Naive thymus-derived CD8-positive, alpha-beta T cell (primary cell): ENCODE measurements around the gene OOSP1. TPM values are rescaled to one million over a fixed set of nuclear protein-coding genes. Genes with fewer than 3 reads are reported as not detected.

Experiments
- ATAC-seq, 2 donors: fragments of 150-1000 bp; cut with Tn5 transposase in 1 of 2; sonication (Bioruptor Pico), chemical (Tn5 transposase) in 1 of 2; 1 replicate in 1 of 2; 2 replicates in 1 of 2; pipeline ENCODE4 v1.10.0; 2021; ENCODE audit warnings: mild to moderate bottlenecking in 2 of 2, moderate library complexity in 2 of 2
- POLR2A ChIA-PET: fragments of 350-600 bp; sonication (Branson Sonifier 250); formaldehyde crosslinking; loops from one replicate; lab custom pipeline; 2021; ENCODE audit warnings: antibody characterized with exemption; lab: Charles Lee
- DNase-seq, 10 donors: peaks; one replicate each; pipeline versions ENCODE4 v3.0.0 to v3.0.0-alpha.2; 2020 to 2022
- H3K27ac Mint-ChIP-seq, 10 donors: one replicate each; pipeline ENCODE4 v1.8.0; 2020 to 2022; ENCODE audit warnings: mild to moderate bottlenecking in 10 of 10, mixed read lengths in 10 of 10, moderate library complexity in 4 of 10, inconsistent platforms in 1 of 10
- H3K27me3 Mint-ChIP-seq, 5 donors: one replicate each; pipeline ENCODE4 v1.8.0; 2021 to 2022; ENCODE audit warnings: mixed read lengths in 5 of 5
- H3K36me3 Mint-ChIP-seq, 3 donors: one replicate each; pipeline ENCODE4 v1.8.0; 2020 to 2022; ENCODE audit warnings: mixed read lengths in 3 of 3, mild to moderate bottlenecking in 2 of 3, inconsistent platforms in 1 of 3
- H3K4me1 Mint-ChIP-seq, 4 donors: one replicate each; pipeline ENCODE4 v1.8.0; 2021 to 2022; ENCODE audit warnings: mixed read lengths in 4 of 4
- H3K4me3 Mint-ChIP-seq, 10 donors: one replicate each; pipeline ENCODE4 v1.8.0; 2020 to 2022; ENCODE audit warnings: mild to moderate bottlenecking in 10 of 10, mixed read lengths in 10 of 10, moderate library complexity in 6 of 10, inconsistent platforms in 1 of 10
- H3K9me3 Mint-ChIP-seq, 9 donors: one replicate each; pipeline ENCODE4 v1.8.0; 2020 to 2022; ENCODE audit warnings: mixed read lengths in 9 of 9, mild to moderate bottlenecking in 3 of 9, inconsistent platforms in 1 of 9, moderate library complexity in 1 of 9
- polyA plus RNA-seq, 3 donors: library from polyadenylated mRNA; unstranded; fragments of 300-500 nt; fragmentation: Illumina TruSeq; gene quantifications; one replicate each; pipeline ENCODE4 v1.2.3, GENCODE V29; 2021
- total RNA-seq, 8 experiments: library from RNA in 2 of 8; stranded (reverse) in 2 of 8; gene quantifications; one replicate each; pipeline ENCODE4 v1.2.3 and lab custom pipeline; 2021 to 2026

Gene OOSP1
- total and polyA plus RNA-seq, 5 experiments from 2014 or later = not detected

- no peaks in the 10 kb centered on the region for H3K4me1 Mint-ChIP-seq
- no peaks in the 10 kb centered on the region for H3K36me3 Mint-ChIP-seq
- H3K4me3 Mint-ChIP-seq = no peak overlapping the region
- H3K27ac Mint-ChIP-seq = no peak overlapping the region
- DNase-seq (no peak), ATAC-seq (no peak)
- no peaks in the 10 kb centered on the region for H3K9me3 Mint-ChIP-seq
- H3K27me3 Mint-ChIP-seq = peaks cover 1 to 34% (median 5%) of the 10 kb centered on the region in 5 donors
- POLR2A ChIA-PET = no interaction called here
Measured at GRCh38 chr11:60003729-60004128, 65.5 kb downstream of the OOSP1 start.

- POLR2A ChIA-PET = no interaction called here
- peaks cover 4 to 24% (median 8%) of the 10 kb centered on the region in 5 donors for H3K27me3 Mint-ChIP-seq
- peaks cover 0 to 2% (median 0%) of the 10 kb centered on the region in 9 donors for H3K9me3 Mint-ChIP-seq
- no peak for ATAC-seq
- H3K4me1 Mint-ChIP-seq = no peaks in the 10 kb centered on the region
- no peak for DNase-seq
- peaks cover 0 to 2% (median 0%) of the 10 kb centered on the region in 3 donors for H3K36me3 Mint-ChIP-seq
- H3K4me3 Mint-ChIP-seq = no peak overlapping the region
- no peak overlapping the region for H3K27ac Mint-ChIP-seq
Measured at GRCh38 chr11:60005360-60005759, 67.1 kb downstream of the OOSP1 start.

Other genes with a start within 250 kb of the OOSP1 start
- gene OR10V1, start 224.6 kb upstream of the OOSP1 start, total RNA-seq = not detected
- gene OR10V1, start 224.6 kb upstream of the OOSP1 start, polyA plus RNA-seq = not detected
- gene STX3, start 183.1 kb upstream of the OOSP1 start, total RNA-seq = 10 to 100 TPM; 10.3 to 11.2 TPM
- 1 to 10 TPM; 2.8 to 3.6 (median 3.0) TPM for gene STX3, start 183.1 kb upstream of the OOSP1 start, polyA plus RNA-seq
- 10 to 100 TPM; 44.4 to 45.2 TPM for gene MRPL16, start 127.7 kb upstream of the OOSP1 start, total RNA-seq
- 10 to 100 TPM; 68.4 to 93.0 (median 92.8) TPM for gene MRPL16, start 127.7 kb upstream of the OOSP1 start, polyA plus RNA-seq
- not detected for gene CBLIF, start 92.9 kb upstream of the OOSP1 start, total RNA-seq
- not detected for gene CBLIF, start 92.9 kb upstream of the OOSP1 start, polyA plus RNA-seq
- not detected for gene TCN1, start 71.9 kb upstream of the OOSP1 start, total RNA-seq
- gene TCN1, start 71.9 kb upstream of the OOSP1 start, polyA plus RNA-seq = not detected
- not detected for gene OOSP3, start 59.6 kb upstream of the OOSP1 start, total RNA-seq
- gene OOSP3, start 59.6 kb upstream of the OOSP1 start, polyA plus RNA-seq = under 1 TPM in 1 of 3 donors, not detected in 2; 0.43 TPM
- gene OOSP4A, start 25.6 kb downstream of the OOSP1 start, total RNA-seq = not detected
- not detected for gene OOSP4A, start 25.6 kb downstream of the OOSP1 start, polyA plus RNA-seq
- gene OOSP4B, start 78.7 kb downstream of the OOSP1 start, total RNA-seq = not detected
- not detected for gene OOSP4B, start 78.7 kb downstream of the OOSP1 start, polyA plus RNA-seq
- not detected for gene OOSP2, start 102.0 kb downstream of the OOSP1 start, total RNA-seq
- gene OOSP2, start 102.0 kb downstream of the OOSP1 start, polyA plus RNA-seq = not detected
- gene MS4A3, start 118.2 kb downstream of the OOSP1 start, total RNA-seq = not detected
- gene MS4A3, start 118.2 kb downstream of the OOSP1 start, polyA plus RNA-seq = not detected
- not detected for gene MS4A2, start 150.2 kb downstream of the OOSP1 start, total RNA-seq
- gene MS4A2, start 150.2 kb downstream of the OOSP1 start, polyA plus RNA-seq = not detected
- gene MS4A6A, start 244.7 kb downstream of the OOSP1 start, total RNA-seq = 1 to 10 TPM; 2.5 to 2.6 TPM
- gene MS4A6A, start 244.7 kb downstream of the OOSP1 start, polyA plus RNA-seq = 1 to 10 TPM in 2 of 3 donors, not detected in 1; 1.2 to 1.4 TPM